ENCODE results near the gene TCEANC2.

GRCh38 chr1:54112027-54112426 lies 58.6 kb downstream of the TCEANC2 start:
- TF ChIP-seq CTCF (IDR thresholded peaks at IDR 0.05; ENCODE audit: low read depth, low read length, poor library complexity, severe bottlenecking): no peak
- TF ChIP-seq EZH2phosphoT487 (IDR thresholded peaks at IDR 0.05; ENCODE audit: borderline replicate concordance, low read length): no peak

All from DOHH2 (cell line).